Neutrophil (primary cell): Measurements from ENCODE around the gene SGMS1.

ENCODE experiments used
- H3K27ac ChIP-seq: fragments of 200-600 bp; sonication (generic); 2 replicates; pipeline ENCODE4 v1.5.1; 2016; ENCODE audit warnings: mild to moderate bottlenecking, moderate library complexity
- H3K27me3 ChIP-seq: fragments of 200-600 bp; sonication (generic); 2 replicates; pipeline ENCODE4 v1.6.0; 2016; ENCODE audit warnings: mild to moderate bottlenecking
- H3K36me3 ChIP-seq: fragments of 200-600 bp; sonication (generic); 2 replicates; pipeline ENCODE4 v1.5.1; 2017
- H3K4me1 ChIP-seq, 2 experiments: fragments of 200-600 bp in 1 of 2; sonication (generic) in 1 of 2; 1 replicate in 1 of 2; 2 replicates in 1 of 2; pipeline versions ENCODE4 v1.5.1 to v1.6.1; 2013 to 2016; ENCODE audit warnings: low read depth in 1 of 2, low read length in 1 of 2, mild to moderate bottlenecking in 1 of 2, moderate library complexity in 1 of 2; ENCODE audit not compliant: control insufficient read depth in 1 of 2, insufficient read depth in 1 of 2
- H3K4me3 ChIP-seq, 2 experiments: fragments of 200-600 bp in 1 of 2; sonication (generic) in 1 of 2; 1 replicate in 1 of 2; 2 replicates in 1 of 2; pipeline ENCODE4 v1.5.1; 2013 to 2016; ENCODE audit warnings: low read depth in 1 of 2, low read length in 1 of 2, mild to moderate bottlenecking in 1 of 2, moderate library complexity in 1 of 2
- H3K9me3 ChIP-seq: fragments of 200-600 bp; sonication (generic); 2 replicates; pipeline ENCODE4 v1.5.1; 2016
- TF ChIP-seq, protein P1 (sequence below): fragments of 200-600 bp; sonication (generic); IDR thresholded peaks from 2 replicates; pipeline ENCODE4 v1.5.1; 2016; ENCODE audit warnings: antibody characterized with exemption

The SGMS1 gene

GRCh38 chr10:50636618-50637579, 13.1 kb upstream of the SGMS1 start:
- Histone ChIP-seq H3K36me3 (no peaks in the 10 kb centered on the region), H3K27ac (no peak overlapping the region), H3K4me1 (no peaks in the 10 kb centered on the region), H3K4me3 (no peak overlapping the region), H3K27me3 (peaks cover 28% of the 10 kb centered on the region), H3K9me3 (no peaks in the 10 kb centered on the region)
- TF ChIP-seq, protein P1, sequence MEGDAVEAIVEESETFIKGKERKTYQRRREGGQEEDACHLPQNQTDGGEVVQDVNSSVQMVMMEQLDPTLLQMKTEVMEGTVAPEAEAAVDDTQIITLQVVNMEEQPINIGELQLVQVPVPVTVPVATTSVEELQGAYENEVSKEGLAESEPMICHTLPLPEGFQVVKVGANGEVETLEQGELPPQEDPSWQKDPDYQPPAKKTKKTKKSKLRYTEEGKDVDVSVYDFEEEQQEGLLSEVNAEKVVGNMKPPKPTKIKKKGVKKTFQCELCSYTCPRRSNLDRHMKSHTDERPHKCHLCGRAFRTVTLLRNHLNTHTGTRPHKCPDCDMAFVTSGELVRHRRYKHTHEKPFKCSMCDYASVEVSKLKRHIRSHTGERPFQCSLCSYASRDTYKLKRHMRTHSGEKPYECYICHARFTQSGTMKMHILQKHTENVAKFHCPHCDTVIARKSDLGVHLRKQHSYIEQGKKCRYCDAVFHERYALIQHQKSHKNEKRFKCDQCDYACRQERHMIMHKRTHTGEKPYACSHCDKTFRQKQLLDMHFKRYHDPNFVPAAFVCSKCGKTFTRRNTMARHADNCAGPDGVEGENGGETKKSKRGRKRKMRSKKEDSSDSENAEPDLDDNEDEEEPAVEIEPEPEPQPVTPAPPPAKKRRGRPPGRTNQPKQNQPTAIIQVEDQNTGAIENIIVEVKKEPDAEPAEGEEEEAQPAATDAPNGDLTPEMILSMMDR, result no peak

GRCh38 chr10:50635286-50635685, 11.5 kb upstream of the SGMS1 start:
- Histone ChIP-seq H3K4me3 (no peak overlapping the region), H3K36me3 (no peaks in the 10 kb centered on the region), H3K4me1 (no peaks in the 10 kb centered on the region), H3K27ac (no peak overlapping the region), H3K9me3 (no peaks in the 10 kb centered on the region), H3K27me3 (peaks cover 28% of the 10 kb centered on the region)
- TF ChIP-seq, protein P1, result no peak

- Histone ChIP-seq H3K4me3 (no peak overlapping the region), H3K27me3 (peaks cover 28% of the 10 kb centered on the region), H3K4me1 (no peaks in the 10 kb centered on the region), H3K27ac (no peak overlapping the region), H3K9me3 (no peaks in the 10 kb centered on the region), H3K36me3 (no peaks in the 10 kb centered on the region)
- TF ChIP-seq, protein P1, result no peak
Measured at GRCh38 chr10:50634479-50634878, 10.7 kb upstream of the SGMS1 start.

DNA sequence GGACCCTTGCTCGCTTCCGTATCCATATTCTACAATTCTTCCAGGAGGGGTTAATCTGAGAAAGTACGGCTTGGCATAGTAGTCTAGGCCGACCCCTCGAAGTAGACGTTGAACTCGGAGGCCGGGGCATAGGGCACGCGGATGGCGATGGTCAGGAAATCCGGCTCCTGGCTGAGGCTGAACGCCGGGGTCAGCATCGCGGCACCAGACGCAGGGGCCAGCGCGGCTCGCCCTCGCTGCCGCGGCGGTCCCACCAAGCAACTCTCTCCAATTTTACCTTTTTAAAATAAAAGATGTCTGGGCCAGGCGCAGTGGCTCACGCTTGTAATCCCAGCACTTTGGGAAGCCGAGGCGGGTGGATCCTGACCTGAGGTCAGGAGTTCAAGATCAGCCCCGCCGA, 7.3 kb upstream of the SGMS1 start:
- H3K36me3 ChIP-seq, result no peaks in the 10 kb centered on the region
- no peaks in the 10 kb centered on the region for H3K9me3 ChIP-seq
- TF ChIP-seq, protein P1, result no peak
- peaks cover 0 to under 1% of the 10 kb centered on the region in 2 experiments for H3K4me1 ChIP-seq
- no peak overlapping the region for H3K4me3 ChIP-seq
- peaks cover 11% of the 10 kb centered on the region for H3K27me3 ChIP-seq
- no peak overlapping the region for H3K27ac ChIP-seq

DNA sequence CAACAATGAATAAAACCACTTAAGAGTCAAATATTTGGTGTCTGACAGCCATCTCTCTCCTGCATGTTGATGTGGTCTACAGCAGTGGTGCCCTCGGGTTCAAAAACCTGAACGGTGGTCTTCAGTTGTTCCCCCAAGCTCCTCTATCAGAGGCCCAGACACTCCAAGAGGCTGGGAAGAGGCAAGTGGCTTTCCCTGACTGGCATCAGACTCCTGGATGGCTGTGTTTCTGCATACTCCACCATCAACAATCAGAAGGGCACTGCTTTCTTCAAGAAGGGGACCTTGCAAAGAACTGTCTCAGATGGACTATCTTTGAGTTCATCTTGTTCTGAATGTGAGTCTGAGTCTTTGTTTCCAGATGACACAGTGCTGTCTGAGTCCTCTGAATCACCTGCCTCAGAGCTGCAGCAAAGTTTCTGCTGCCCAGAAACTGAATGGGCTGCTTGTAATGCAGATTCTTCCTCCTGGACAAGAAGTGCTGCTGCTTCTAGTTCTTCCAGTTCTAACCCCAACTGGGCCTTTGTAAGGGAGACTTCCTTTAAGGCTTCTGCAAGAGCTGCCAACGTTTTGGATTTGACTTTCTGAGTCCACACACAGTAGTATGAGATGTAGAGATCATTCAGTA, 5.9 kb upstream of the SGMS1 start:
- H3K36me3 ChIP-seq, result no peaks in the 10 kb centered on the region
- no peak overlapping the region for H3K27ac ChIP-seq
- TF ChIP-seq, protein P1, result no peak
- H3K9me3 ChIP-seq, result no peaks in the 10 kb centered on the region
- H3K4me3 ChIP-seq, result no peak overlapping the region
- H3K27me3 ChIP-seq, result no peaks in the 10 kb centered on the region
- H3K4me1 ChIP-seq, result peaks cover 11% of the 10 kb centered on the region in 2 experiments
